WERI-Rb-1 (cell line): ENCODE results near the gene RFTN1.

Experiments
- DNase-seq: peaks from one replicate; pipeline ENCODE4 v3.0.0-alpha.2; 2020
- H3K27ac ChIP-seq: fragments of 250-450 bp; sonication (Bioruptor Pico); 2 replicates; pipeline ENCODE4 v1.5.1; 2020; ENCODE audit warnings: mild to moderate bottlenecking, moderate library complexity
- H3K27me3 ChIP-seq: fragments of 250-450 bp; sonication (Bioruptor Pico); 2 replicates; pipeline ENCODE4 v1.5.1; 2021; ENCODE audit warnings: mild to moderate bottlenecking, low read depth, moderate library complexity; ENCODE audit not compliant: insufficient read depth, severe bottlenecking
- H3K36me3 ChIP-seq: fragments of 250-450 bp; sonication (Bioruptor Pico); 2 replicates; pipeline ENCODE4 v1.5.1; 2020; ENCODE audit warnings: mild to moderate bottlenecking, moderate library complexity
- H3K4me3 ChIP-seq: 2 replicates; pipeline ENCODE4 v1.5.1; 2011; ENCODE audit warnings: low read depth, mild to moderate bottlenecking, control low read depth, low read length
- H3K9me3 ChIP-seq: fragments of 250-450 bp; sonication (Bioruptor Pico); 2 replicates; pipeline ENCODE4 v1.5.1; 2021; ENCODE audit warnings: mild to moderate bottlenecking, moderate library complexity; ENCODE audit not compliant: severe bottlenecking
- TF ChIP-seq, protein P1 (sequence below): IDR thresholded peaks from 2 replicates; pipeline ENCODE4 v1.5.1; 2011; ENCODE audit warnings: low read depth, mild to moderate bottlenecking, control low read depth, inconsistent platforms, low read length

RFTN1 gene

DNA sequence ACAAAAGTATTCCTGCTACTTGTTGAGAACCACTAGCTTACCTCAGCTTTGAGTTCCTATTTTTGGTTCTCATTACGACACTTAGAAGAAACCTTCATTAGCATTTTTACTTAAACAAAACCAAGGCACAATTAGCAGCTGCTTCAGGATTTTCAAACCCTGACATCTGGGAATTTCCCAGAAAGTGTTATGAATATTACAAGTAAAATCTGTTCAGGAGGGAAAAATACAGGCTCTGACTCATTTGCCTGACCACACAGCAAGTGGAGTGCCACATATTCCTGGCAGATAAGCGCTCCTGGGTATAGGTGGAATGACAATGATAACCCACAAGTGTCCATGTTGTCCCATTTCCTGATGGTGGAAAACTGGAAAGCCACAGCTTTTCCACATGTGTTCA, 10.3 kb upstream of the RFTN1 start:
- TF ChIP-seq, protein P1, sequence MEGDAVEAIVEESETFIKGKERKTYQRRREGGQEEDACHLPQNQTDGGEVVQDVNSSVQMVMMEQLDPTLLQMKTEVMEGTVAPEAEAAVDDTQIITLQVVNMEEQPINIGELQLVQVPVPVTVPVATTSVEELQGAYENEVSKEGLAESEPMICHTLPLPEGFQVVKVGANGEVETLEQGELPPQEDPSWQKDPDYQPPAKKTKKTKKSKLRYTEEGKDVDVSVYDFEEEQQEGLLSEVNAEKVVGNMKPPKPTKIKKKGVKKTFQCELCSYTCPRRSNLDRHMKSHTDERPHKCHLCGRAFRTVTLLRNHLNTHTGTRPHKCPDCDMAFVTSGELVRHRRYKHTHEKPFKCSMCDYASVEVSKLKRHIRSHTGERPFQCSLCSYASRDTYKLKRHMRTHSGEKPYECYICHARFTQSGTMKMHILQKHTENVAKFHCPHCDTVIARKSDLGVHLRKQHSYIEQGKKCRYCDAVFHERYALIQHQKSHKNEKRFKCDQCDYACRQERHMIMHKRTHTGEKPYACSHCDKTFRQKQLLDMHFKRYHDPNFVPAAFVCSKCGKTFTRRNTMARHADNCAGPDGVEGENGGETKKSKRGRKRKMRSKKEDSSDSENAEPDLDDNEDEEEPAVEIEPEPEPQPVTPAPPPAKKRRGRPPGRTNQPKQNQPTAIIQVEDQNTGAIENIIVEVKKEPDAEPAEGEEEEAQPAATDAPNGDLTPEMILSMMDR, result no peak
- H3K36me3 ChIP-seq, result no peaks in the 10 kb centered on the region
- H3K4me3 ChIP-seq, result no peak overlapping the region
- DNase-seq, result no peak
- no peaks in the 10 kb centered on the region for H3K9me3 ChIP-seq
- no peak overlapping the region for H3K27ac ChIP-seq
- H3K27me3 ChIP-seq, result no peaks in the 10 kb centered on the region

DNA sequence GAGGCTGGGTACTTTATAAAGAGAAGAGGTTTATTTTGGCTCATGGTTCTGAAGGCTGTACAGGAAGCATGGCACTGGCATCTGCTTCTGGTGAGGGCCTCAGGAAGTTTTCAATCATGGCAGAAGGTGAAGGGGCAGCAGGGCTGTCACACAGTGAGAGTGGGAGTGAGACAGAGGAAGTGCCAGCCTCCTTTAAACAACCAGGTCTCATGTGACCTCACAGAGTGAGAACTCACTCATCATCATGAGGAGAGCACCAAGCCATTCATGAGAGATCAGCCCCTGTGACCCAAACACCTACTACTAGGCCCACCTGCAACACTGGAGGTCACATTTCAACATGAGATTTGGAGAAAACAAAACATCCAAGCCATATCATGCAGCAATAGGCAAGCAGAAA, 9.3 kb upstream of the RFTN1 start:
- Histone ChIP-seq H3K4me3 (no peak overlapping the region), H3K27me3 (no peaks in the 10 kb centered on the region), H3K27ac (no peak overlapping the region), H3K36me3 (no peaks in the 10 kb centered on the region), H3K9me3 (no peaks in the 10 kb centered on the region)
- no peak for DNase-seq
- TF ChIP-seq, protein P1, result no peak

DNA sequence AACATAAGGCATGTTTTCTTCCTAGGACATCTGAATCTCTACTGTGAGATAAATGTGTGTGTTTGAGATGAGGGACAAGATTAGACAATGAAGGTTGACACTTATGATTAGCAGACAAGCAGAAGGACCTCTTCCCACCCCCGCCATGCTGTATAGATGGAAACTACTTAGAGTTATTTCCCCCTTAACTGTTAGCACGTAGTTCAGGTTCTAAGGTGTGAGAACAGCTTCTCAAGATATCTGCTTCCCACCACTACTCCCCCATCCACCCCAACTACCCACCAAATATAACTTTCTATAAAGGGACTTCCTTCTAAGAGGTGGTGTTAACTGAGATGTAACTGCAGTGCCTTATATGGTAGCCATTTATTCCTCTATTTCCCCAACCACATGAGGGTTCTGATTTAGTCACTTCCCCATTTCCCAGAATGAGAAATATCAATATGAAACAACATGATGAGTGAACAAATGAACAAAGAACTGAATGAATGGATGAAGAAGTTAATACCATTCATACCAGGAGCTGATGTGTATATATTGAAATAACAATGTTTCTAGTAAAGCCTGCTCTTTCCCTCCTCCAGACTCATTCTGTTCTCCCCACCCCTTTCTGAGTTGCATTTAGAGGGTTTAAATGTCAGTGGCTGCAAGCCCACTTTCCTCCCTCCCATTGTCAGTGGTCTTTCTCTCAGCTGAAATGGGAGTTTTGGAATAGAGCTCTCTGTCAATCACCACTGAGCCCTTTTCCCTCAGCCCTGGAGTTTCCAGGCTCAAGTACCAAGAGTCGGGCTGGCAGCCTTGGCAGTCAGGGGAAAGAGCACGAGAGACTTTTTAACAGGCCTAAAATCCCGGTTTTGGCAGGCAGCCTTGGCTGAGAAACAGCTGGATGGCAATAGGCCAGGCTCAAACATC, 7.7 kb upstream of the RFTN1 start:
- Histone ChIP-seq H3K27ac (no peak overlapping the region), H3K36me3 (no peaks in the 10 kb centered on the region), H3K27me3 (no peaks in the 10 kb centered on the region), H3K9me3 (no peaks in the 10 kb centered on the region), H3K4me3 (no peak overlapping the region)
- TF ChIP-seq, protein P1, result no peak
- no peak for DNase-seq

DNA sequence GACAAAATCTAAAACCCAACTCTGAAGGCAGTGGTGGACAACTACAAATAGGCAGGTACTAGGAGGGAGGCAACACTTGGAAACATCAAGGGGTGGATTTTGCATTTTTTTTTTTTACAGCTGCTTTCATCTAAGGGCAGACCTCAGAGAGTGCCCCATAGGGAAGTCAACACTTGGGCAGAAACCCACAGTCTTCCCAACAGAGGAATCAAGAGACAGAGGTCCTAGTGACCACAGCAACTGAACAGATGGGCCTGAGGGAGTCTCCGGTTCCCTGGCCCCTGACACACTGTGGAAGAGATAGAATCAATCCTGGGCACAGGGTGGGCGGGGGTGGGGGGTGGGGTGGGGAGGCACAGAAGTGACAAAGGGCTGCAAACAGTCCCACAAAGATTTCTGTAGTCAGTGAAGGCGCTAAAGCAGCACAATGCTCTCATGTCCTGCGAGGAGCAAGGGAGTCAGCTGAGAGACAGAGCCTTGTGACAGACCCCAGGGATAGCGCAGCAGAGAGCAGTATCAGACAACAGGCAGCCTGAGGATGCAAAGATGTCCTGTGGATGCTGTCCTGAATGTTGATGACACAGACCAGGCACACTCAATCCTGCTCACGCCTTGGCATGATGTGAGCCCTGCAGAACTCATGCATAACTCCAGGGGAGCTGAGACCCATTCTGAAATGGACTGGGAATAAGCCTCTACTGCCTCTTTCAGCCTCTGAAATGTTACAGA, 6.9 kb upstream of the RFTN1 start:
- TF ChIP-seq, protein P1, result no peak
- Histone ChIP-seq H3K4me3 (no peak overlapping the region), H3K9me3 (no peaks in the 10 kb centered on the region), H3K36me3 (no peaks in the 10 kb centered on the region), H3K27ac (no peak overlapping the region), H3K27me3 (no peaks in the 10 kb centered on the region)
- DNase-seq, result no peak

DNA sequence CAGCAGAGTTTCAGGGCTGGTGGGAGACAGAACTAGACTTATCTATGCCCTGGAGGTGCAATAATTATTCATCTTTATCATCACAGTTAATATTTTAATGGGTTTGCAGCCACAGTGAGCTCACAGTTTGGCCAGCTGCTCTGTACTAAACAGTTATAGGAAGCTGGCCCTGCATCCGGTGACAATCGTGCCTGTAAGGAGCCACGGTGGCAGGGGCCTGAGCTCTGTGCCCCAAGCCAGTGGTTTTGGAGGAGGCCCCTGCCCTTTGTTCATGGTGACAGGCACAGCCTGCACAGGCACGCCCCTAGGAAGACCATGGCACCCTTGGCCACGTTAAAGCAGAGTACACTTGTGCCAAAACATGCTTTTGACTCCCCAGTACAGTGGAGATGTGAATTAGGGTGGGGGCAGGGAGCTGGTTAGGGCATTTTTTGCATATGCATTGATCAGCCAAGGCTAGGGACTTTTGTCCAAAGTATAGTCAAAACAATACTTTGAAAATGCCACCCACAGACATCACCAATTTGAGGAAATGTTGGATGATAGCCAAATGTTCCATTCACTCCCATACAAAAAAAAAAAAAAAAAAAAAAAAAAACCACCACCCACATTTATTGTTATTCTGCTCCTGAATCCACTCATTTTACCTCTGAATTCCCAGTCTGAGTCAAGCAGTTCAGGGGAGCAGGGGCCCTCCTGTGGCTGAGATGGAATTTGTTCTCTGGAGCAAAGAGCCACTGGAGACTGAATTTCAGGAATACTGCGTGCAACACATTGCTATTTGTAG, 3.4 kb upstream of the RFTN1 start:
- Histone ChIP-seq H3K9me3 (no peaks in the 10 kb centered on the region), H3K36me3 (no peaks in the 10 kb centered on the region), H3K27me3 (peaks cover 18% of the 10 kb centered on the region), H3K27ac (no peak overlapping the region), H3K4me3 (no peak overlapping the region)
- DNase-seq, result peak; percentile 32
- TF ChIP-seq, protein P1, result peak; percentile 54
